A204.1 (cell line): ENCODE measurements around the gene RANBP10.
"Not testable (repeated sequence)": the region's sequence is repeated elsewhere in the genome, so short reads cannot be mapped to it uniquely, and the experiment has no call there.

Experiments used
- FAIRE-seq: peaks from 2 replicates; lab custom pipeline; 2012; peaks lifted over from hg19 to GRCh38; lab: Jason Lieb, UNC

RANBP10 gene

DNA sequence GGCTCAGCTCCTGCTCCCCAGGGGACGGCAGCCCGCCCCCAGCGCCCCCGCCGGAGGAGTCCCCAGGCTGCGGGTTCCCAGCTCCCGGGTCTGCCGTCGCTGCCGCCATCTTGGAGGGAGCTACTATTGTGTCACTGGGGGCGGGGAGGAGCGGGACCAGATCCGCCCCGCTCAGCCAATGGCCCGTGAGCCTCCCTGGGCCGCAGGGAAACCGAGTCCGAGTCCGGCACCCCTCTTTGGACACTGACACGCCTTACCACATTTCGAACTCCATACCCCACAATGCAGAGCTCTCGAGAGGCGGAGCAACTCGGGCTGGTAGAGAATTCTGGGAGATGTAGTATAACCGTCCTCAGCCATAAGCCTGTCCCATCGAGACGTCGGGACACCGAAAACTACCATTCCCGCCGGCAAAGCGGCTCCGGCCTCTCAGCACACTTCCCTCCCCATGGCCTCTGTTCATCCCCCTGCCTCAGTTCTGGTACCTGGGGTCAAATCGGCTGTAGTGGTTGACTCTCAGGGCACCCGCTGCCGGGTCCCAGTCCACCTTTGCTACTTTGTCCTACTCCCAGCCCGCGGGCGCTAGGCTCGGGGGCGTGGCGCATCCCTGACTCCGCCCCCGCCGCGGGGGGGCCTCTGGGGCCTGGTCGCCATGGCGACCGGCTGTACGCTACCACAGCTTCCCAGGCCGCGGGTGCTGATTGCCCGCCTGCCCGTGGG lies at the start of gene RANBP10, which contains the start of gene TSNAXIP1:
Gene RANBP10, minus strand, starts transcription at position 133 of the 720 bp plus-strand sequence. Its CDS starts 24 bp downstream, at position 109.
Gene TSNAXIP1, plus strand, starts transcription at position 462 of the 720 bp plus-strand sequence. CDS start 261 bp downstream, outside the sequence.
- peak; percentile 96 for FAIRE-seq

DNA sequence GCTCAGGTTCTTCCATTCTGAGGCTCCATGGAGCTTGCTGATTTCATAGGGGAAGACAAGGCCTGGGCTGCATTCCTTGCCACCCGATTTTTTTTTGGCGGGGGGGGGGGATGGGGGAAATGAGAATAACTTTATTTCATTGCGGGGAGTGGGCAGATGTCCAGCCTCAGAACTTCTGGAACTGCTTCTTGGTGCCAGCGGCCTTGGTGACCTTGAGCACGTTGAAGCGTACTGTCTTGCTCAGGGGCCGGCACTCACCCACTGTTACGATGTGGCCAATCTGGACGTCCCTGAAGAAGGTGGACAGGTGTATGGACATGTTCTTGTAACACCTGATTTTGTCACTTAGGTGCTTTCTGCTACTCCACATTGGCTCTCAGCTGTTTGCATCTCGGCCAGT lies 49.4 kb upstream of the RANBP10 start:
- FAIRE-seq, result no peak

DNA sequence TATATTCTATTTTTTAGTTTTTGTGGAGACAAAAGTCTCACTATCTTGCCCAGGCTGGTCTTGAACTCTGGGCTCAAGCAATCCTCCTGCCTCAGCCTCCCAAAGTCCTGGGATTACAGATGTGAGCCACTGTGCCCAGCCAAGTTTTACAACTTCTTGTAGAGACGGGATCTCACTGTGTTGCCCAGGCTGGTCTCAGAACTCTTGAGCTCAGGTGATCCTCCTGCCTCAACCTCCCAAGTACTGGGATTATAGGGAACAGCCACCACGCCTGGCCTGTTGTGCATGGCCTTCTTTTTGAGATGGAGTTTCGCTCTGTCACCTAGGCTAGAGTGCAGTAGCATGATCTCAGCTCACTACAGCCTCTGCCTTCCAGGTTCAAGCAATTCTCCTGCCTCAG lies 47.3 kb upstream of the RANBP10 start:
- no peak for FAIRE-seq

DNA sequence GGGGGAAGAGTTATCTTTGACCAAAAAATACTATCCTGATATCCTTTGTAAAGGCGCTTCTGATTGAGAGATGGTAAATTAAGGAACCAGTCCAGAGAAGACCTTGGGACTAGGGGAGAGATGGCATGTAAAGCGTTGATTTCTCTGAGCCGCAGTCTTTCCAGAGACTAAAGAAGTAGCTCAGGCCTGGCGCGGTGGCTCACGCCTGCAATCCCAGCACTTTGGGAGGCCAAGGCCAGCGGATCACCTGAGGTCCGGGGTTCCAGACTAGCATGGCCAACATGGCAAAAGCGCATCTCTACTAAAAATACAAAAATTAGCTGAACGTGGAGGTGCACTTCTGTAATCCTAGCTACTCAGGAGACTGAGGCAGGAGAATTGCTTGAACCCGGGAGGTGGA lies 41.8 kb upstream of the RANBP10 start:
- FAIRE-seq, result no peak

DNA sequence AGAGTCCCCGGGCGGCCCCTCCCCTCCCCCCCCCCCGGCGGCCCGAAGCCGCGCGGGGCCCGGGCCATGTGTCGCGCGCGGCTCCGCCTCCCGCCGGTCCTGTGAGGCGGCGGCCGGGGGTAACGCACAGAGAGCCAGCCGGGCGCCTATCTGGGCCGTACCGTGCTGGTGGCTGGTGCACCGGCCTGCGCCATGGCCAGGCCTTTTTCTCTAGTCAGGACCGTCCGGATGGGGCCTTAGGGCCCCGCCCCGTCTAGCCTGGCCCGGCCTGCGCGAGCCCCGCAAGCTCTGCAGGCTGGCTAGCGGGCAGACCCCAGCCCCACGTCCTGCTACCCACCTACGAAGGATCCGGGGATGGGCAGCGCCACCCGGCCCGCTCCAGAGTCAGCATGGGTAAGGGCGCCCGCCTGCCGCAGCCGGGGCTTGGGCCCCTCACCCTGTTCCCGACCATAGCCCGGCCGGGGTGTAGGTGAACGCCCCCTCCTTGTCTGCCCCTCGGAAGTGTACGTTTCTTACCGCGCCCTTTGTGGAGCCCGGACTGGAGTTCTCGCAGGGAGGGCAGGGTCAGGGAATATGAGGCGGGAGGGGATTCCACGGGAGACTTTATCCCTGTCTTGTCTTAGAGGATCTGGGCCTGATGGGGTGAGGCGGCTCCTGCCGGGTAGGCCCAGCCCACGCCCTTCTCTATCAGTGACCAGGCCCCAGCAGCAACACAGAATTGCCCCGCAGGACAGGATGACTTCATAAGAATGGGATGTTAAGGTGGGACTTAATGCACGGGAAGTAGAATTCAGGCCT lies 40.9 kb upstream of the RANBP10 start, which contains the start of gene CENPT:
Gene CENPT, minus strand, starts transcription at position 630 of the 798 bp plus-strand sequence. CDS start 13,834 bp downstream, outside the sequence.
- no peak for FAIRE-seq

DNA sequence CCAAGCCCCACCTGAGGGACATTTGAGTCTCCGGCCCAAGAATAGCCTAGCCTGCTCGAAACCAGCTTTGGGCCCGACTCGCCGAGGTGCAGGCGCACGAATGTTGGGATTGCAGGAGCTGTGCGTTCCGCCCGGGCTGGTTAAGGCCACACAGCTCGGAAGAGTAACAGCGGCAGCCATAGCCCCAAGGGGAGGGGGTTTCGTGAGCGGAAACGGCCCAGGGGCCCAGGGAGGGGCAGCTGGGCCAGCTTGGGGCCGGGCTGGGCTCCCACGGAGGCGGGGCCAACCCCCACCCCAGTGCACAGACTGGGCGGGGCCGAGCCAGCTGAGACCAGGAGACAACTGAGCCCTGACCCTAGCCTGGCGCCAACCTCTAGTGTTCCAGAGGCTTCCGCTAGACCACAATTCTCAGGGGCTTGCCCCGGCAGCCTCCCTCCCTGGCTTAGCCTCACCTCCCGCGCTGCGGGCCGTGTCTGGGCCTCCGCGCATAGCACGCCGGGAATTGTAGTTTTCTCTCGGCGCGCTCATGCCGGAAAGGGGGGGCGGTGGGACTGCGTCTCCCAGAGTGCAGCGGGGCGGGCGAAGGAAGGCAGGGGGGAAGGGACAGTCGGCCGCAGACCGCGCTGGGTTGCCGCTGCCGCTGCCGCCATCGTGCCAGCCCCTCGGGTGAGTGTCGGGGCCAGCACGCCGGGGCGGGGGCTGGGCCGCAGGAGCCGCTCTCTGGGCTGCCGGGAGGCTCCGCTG lies 40.1 kb upstream of the RANBP10 start, which contains the start of gene NUTF2:
Gene NUTF2, plus strand, starts transcription at position 614 of the 744 bp plus-strand sequence. CDS start 18,198 bp downstream, outside the sequence.
- FAIRE-seq, result peak; percentile 65

DNA sequence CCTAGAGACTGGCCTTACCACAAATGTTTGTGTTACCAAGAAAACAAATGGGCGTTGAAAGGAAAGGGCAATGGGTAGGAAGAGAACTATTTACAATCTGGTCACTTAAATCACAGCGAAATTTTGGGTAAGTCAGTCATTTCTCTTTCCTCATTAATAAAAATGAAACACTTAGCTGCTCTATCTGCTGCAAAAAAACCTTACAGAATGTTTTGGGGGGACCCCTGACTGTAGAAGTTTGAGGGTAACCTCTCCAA lies 39.6 kb upstream of the RANBP10 start:
- no peak for FAIRE-seq

DNA sequence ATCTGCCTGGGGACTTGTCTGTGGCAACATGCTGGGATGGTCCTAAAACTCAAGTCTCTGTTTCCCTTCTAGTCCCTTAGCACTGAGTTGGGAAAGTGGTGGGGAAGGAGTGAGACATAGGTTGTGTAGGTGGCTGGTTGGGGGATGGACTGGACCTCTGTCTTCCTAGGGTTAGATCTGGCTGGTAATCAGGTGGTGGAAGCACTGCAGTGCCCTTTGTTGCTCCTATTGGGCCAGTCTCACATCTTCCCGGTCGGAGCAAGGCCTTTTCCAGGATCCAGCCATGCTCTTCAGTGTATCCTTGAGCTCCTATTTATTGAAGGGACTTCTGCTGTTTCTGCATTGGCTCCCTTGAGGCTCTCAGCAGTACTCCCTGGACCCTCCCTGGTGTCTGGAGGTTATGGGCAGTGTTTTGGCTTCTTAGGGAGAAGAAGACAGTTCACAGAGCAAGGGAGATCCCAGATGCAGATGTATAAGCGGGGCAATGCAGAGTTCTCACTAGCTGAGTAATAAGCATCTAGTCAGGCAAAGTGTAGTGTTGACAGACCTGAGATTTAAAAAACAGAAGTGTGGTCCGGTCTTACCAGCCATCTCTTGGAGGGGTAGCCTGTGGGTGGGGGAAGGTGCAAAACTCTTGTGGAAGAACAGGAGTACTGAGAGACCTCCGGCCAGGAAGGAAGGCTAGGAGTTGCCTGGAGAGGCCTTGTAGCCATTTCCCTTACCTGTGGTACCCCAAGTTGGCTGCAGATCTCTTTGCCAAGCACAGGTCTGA lies 39.1 kb upstream of the RANBP10 start:
- FAIRE-seq, result no peak

DNA sequence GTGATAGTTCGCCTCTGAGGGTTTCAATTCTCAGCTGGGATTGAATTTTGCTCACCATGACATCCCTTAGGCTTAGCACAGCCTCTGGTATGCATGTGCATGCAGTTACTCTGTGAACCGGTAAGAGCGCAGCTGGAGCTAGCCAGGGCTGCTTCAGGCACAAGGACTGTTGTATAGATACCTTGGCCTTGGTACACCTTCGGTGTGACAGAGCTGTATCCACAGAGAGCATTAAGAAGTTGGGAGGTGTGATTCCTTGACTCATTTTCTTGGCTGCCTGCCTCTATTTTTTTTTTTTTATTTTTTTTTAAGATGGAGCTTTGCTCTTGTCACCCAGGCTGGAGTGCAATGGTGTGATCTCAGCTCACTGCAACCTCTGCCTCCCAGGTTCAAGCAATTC lies 38.1 kb upstream of the RANBP10 start:
- FAIRE-seq, result no peak

DNA sequence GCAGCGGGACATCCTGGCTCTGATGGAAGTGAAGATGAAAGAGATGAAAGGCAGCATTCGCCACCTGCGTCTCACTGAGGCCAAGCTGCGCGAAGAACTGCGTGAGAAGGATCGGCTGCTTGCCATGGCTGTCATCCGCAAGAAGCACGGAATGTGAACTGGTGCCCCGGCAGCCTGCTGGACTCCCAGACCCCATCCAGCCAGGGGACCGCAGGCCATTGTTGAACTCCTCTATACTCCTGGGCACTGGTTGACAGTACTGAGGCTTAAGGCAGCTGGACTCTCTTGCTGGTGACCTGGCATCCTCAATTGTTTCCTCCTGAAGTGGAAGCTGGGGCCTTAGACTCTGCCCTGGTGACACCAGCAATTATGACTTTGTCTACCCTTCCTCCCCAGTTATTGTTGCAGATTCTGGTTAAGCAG lies 37.0 kb upstream of the RANBP10 start:
- no peak for FAIRE-seq

DNA sequence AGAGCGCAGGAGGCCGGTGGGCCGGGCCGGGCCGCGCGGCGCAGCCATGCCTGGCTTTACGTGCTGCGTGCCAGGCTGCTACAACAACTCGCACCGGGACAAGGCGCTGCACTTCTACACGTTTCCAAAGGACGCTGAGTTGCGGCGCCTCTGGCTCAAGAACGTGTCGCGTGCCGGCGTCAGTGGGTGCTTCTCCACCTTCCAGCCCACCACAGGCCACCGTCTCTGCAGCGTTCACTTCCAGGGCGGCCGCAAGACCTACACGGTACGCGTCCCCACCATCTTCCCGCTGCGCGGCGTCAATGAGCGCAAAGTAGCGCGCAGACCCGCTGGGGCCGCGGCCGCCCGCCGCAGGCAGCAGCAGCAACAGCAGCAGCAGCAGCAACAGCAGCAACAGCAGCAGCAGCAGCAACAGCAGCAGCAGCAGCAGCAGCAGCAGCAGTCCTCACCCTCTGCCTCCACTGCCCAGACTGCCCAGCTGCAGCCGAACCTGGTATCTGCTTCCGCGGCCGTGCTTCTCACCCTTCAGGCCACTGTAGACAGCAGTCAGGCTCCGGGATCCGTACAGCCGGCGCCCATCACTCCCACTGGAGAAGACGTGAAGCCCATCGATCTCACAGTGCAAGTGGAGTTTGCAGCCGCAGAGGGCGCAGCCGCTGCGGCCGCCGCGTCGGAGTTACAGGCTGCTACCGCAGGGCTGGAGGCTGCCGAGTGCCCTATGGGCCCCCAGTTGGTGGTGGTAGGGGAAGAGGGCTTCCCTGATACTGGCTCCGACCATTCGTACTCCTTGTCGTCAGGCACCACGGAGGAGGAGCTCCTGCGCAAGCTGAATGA lies 36.4 kb upstream of the RANBP10 start:
- no peak for FAIRE-seq

DNA sequence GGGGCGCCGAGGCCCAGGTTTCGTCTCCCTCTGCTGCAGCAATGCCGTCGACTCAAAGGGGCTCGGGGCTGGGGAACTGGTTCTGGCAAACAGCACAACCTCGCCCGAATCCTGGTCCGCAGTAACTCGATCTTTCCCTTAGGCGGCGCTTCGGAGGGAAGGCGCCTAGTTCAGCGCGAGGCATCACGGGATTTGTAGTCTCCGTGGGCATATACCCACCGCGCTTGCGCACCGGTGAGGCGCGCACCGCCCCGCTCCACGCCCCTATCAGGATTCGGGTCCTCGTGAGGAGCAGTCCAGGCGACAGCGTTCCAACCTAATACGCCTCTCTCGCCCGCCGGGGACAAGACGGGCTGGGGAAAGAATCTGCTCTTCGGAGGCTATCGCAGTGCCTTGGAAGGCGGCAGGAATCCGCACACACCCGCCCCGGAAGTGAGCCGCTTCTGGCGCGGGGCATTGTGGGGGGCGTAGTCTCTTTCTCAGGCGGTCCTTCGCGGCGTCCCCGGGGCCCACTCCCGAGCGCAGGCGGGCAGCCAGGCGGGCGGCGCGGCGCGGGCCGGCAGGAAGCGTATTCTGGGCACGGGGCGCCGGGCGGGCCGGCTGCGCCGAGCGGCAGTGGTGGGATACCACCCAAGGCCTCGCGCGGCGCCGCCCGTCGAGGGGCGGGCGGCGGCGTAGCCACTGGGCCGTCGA lies 35.6 kb upstream of the RANBP10 start, which contains the start of gene THAP11:
Gene THAP11, plus strand, starts transcription at position 505 of the 693 bp plus-strand sequence. CDS start 235 bp downstream, outside the sequence.
- no peak for FAIRE-seq

DNA sequence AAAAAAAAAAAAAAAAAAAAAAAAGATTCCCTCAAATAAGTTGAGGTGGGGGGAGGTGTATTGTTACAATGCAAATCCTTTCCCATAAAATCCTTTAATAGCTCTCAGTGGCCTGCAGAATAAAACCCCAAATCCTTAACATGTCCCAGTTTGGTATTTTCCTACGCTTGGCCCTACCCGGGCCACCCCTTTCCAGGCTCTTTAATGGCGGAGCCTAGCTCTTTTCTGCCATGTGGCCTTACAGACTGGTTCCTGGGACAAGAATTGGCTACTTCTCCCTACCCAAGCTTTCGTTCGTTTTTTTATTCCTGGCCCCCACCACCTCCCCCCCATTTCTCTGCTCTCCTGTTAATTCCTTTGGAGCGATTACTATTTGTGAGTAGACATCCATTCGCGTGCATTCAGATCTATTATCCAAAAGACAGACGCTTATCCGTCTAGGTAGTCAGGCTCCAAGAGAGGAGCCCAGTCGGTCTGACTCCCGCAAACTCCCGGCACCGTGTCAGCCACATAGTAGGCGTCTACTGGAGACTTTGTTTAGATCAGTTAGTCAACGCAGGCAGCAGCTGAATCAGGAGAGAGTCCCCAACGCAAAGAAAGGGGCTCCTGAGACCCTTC lies 34.9 kb upstream of the RANBP10 start:
- no peak for FAIRE-seq

DNA sequence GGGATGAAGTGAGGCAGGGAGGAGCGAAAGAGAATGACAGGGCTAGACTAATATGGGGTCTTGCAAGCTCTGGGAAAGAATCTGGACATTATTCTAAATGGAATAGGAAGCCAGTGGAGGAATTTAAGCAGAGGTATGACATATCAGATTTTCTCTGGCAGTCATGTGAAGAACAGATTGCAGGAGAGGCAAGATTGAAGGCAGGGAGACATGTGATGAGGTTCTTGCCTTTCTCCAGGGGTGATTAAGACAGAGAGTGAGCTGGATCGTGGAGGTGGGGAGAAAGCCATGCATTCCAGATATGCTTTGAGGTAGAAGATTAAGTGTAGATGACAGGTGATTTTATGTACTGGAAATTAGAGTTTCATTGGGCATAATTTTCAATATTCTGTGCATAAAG lies 31.5 kb upstream of the RANBP10 start:
- FAIRE-seq, result no peak

DNA sequence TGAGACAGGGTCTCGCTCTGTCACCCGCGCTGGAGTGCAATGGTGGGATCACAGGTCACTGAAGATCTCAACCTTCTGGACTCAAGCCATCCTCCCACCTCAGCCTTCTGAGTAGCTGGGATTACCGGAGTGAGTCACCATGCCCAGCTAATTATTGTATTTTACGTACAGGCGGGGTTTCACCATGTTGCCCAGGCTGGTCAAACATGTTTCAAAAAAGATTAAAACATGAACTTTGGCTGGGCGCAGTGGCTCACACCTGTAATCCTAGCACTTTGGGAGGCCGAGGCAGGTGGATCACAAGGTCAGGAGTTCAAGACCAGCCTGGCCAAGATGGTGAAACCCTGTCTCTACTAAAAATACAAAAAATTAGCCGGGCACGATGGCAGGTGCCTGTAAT lies 30.8 kb upstream of the RANBP10 start:
- FAIRE-seq, result not testable (repeated sequence)

DNA sequence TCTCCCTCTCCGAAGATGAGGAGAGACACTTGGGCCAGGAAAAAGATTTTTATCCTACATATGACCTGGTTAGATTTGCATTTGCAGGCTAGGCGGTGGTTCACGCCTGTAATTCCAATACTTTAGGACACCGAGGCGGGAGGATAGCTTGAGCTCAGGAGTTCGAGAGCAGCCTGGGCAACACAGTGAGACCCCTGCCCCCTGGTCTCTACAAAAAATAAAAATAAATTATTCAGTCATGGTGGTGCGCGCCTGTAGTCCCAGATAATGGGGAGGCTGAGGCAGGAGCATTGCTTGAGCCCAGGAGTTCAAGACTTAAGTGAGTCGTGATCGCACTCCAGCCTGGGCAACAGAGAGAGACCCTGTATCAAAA lies 27.9 kb upstream of the RANBP10 start:
- FAIRE-seq, result no peak

DNA sequence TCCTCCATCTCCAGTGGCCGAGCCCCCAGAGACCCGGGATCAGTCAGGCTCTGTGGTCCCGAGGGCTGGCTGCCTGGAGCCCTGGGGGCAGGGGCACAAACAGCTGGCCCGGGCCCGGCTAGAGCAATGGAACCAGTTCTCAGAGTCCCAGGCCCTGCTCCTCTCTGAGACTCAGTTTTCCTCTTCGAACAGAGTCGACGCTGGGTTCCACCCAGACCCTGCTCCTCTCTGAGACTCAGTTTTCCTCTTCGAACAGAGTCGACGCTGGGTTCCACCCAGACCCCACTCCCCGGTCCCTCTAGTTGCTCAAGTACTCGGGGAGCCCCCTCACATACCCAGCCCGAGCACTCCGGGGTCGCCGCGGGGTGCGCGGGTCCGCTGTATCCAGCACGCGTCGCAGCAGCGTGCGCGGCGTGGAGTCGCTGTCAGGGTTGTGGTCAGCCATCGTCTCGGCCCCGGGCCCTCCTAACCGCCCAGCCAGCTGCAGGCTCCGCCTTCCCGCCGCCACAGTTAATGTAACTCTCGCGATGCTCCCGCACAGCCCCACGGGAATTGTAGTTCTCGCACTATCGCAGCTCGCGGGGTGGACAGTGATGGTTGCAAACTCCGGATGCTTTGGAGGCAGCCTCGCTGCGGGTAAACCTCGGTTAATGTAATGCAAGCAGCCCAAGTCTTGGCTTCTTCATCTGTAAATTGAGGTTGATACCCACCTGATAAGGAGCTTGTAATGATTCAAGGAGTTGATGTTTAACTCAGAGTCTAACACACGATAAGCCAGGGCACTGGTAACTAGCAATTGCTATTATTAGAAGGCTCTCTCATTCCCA lies 27.3 kb upstream of the RANBP10 start:
- no peak for FAIRE-seq

DNA sequence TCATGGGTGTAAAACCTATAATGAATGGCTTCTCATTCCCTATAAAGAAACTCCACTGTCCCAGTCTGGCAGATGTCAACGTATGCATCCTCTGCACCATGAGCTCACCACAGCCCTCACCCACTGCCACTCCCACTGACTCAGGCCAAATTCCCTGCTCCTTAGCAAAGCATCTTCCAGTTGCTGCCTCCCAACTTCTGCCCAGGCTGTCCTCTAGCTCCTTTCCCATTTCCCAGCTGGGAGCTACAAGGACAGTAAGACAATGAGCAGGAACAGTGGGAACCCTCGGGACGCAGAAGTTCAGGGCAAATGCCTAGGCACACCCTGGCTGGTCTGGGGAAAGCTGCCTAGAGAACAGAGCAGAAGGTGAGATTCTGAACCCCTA lies 26.7 kb upstream of the RANBP10 start:
- no peak for FAIRE-seq

DNA sequence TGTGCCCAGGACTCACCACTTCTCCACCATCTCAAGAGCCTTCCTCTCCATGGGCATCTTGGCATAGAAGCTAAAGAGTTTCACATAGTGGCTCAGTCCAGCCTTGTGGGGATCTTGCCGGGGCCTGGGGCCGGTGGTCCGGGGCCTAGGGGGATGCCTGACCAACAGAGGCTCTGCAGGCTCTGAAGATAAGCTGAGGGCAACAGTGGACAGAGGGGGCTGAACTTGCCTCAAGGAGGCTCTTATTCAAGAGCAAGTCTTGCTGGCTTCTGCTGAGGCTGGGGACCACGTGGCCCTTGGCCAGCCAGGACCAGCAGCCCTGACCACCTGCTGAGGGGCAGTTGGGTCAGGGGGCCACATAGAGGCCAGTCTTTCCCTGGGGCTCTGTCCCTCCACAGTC lies 22.3 kb upstream of the RANBP10 start:
- no peak for FAIRE-seq
